HG02840 (cell line): ENCODE measurements around the gene COLEC11.
"Not testable (repeated sequence)": the region's sequence is repeated elsewhere in the genome, so short reads cannot be mapped to it uniquely, and the experiment has no call there.

ENCODE experiments used
- ATAC-seq: cut with Tn5 transposase; IDR thresholded peaks from one replicate; pipeline ENCODE4 v1.9.1; 2021; ENCODE audit warnings: mild to moderate bottlenecking, moderate library complexity, moderate number of reproducible peaks; ENCODE audit not compliant: unreplicated experiment, low FRiP score

The COLEC11 gene

DNA sequence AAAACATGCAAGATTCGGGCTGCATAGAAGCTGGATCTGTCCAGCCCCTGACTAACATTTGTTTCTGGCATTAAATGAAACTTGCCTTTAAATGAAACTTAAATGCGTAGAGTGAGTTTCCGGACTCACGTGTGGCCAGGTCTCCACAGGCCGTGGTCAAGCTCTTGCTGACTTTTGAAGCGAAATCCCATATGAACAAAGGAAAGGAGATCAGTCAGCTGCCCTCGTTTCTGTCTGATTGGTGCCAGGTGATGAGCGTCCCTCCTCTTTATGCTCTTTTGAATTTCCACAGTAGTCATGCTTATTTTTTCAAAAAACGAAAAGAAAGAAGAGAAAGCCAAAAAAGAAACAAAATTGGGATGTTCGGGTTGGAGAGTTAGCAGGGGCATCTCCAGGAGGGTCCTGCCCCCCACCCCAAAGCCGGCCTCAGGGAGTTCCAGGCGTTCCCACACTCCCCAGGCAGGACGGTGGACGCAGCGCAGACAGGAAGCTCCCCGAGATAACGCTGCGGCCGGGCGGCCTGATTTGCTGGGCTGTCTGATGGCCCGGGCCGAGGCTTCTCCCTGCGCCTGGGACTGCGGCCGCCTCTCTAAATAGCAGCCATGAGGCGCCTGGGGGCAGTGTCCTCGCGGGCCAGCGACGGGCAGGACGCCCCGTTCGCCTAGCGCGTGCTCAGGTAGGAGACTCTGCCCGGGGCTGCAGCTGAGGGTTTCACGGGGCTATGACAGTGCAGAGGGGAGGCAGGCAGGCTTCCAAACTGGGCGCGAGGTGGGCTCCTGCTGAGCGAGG, at the start of gene COLEC11:
COLEC11 (plus strand) TSS at position 620 of the 789 bp plus-strand sequence. CDS start 9,229 bp downstream, outside the sequence.
- ATAC-seq, result no peak

DNA sequence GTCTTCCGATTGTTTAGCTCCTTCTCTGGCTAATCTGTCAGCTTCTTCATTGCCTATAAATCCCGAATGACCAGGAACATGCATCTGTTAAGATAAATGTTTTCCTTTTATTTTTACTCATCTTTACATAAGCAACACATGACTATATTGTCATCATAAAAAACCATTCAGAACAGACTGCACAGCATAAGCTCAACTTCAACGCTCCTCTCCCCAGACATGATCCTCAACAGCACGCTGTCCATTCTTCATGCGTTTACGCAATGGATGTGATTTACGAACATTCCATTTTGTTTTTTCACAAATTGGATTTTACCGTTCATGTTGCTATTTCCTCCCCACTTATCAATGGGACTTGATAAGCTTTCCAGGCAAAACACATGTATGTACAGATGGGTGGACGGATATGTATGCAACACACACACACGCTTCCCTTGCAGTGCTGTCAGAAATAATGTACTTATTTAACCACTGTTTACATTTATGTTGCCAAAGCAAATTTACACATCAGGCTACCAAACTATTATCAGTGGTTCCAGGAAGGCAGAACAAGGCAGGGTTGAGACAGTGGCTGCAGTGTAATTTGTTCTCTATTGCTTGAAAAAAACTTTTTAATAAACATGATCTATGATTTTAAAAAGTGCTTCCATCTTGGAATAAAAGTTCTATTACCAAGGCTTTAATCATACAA, 49.0 kb upstream of the COLEC11 start:
- no peak for ATAC-seq

- ATAC-seq, result no peak
Observed at GRCh38 chr2:3547915-3548314, 47.0 kb upstream of the COLEC11 start.

- ATAC-seq, result no peak
Observed at GRCh38 chr2:3553946-3554345, 41.0 kb upstream of the COLEC11 start.

- ATAC-seq, result peak; percentile 32
Observed at GRCh38 chr2:3557639-3558204, 37.2 kb upstream of the COLEC11 start.

DNA sequence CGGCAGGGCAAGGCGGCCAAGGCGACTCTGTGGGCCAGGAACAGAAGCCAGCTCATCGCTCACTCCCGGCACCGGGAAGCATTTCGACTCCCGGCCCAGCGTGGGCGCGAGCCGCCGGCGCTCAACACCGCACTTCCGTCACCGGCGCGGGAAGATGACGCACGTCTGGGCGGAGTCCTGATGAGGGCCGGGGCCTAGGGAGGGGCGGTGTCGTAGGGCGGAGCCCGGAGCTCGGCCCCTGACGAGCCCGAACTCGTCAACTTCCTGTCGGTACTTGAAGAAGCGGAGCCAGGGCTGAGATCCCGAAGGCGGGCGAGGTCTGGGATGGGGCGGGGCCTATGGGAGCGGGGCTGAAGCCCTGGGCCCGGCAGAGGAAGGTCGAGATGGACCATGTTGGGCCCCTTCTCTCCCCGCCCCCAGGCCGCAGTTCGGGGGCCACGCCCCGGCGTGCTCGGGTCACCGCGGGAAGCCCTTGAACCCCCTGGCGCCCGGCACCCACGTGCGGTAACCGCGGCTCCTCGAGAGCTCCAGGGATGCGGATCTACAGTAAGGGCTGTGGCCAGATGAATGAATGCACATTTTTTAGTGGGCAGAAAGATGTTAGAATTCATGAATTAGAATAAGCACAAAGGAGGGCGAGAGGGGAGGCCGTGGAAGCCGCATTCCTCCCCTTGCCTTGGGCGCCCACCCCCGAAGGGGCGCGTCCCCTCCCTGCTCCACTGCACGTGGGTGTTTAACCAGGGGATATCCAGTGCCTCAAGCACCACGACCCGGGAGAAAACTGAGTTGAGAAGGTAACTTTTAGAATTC, 36.5 kb upstream of the COLEC11 start, which contains the start of gene RNASEH1:
RNASEH1 (minus strand) TSS at position 129 of the 810 bp plus-strand sequence; CDS start at position 56, 73 bp downstream.
- peak; percentile 97 for ATAC-seq

DNA sequence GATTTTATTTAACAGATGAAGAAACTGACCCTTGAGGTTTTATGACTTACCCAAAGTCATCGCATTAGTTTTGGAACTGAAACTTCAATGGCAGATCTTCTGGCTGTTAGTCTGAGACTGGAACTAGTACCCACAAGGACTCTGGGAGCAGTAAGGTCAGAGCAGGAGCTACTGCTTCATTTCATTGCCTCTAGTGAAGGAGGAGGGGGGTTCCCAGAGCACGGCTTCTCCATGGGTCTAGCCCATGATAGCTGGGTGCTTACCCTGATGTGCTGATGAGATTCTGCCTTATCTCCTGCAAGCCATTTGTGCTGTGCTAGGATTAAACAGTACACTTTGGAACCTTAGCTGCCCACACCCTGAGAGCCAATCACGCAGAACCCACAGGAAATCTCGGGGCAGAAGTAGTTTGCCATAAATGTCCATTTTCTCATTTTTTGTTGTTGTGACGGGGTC, 31.4 kb upstream of the COLEC11 start:
- no peak for ATAC-seq

DNA sequence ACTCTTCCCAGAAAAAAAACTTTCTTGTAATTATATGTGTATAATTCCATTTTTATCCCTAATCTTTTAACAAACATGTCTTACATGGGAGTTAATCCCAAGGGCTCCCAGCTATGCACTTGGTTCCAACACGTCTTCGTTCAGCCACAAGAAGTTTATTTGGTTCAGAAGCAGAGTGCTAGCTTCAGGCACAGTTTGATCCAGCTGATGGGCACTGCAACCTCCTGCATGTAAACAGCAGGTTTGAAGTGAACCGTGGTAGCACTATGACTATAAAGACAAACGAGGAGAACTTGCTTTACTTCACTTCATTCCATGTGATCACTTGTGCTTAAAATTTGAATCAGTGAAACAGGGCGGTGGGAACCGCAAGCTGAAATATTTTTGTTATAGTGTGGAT, 29.8 kb upstream of the COLEC11 start:
- no peak for ATAC-seq

- ATAC-seq, result no peak
Observed at GRCh38 chr2:3566806-3567205, 28.1 kb upstream of the COLEC11 start.

- ATAC-seq, result not testable (repeated sequence)
Observed at GRCh38 chr2:3569656-3570055, 25.3 kb upstream of the COLEC11 start.

DNA sequence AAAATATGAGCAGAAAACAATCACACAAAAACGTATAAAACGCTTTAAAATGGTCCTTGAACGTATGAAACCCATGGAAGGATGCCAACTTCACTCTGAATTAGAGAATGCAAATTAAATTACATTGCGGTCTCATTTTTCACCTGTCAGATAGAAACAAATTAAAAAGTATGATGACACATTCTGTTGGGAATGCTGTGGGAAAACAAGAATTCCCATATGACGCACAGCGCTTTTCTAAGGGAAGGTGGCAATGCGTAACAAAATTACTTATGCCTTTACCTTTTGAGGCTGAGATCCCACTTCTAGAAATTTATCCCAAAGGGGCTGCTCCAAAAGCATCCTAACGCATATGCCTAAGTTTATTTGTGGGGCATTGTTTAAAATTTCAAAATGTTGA, 23.6 kb upstream of the COLEC11 start:
- no peak for ATAC-seq

- ATAC-seq, result no peak
Observed at GRCh38 chr2:3572620-3573019, 22.3 kb upstream of the COLEC11 start.

- no peak for ATAC-seq
Observed at GRCh38 chr2:3574155-3574554, 20.8 kb upstream of the COLEC11 start.

- ATAC-seq, result peak; percentile 33
Observed at GRCh38 chr2:3575534-3576262, 19.2 kb upstream of the COLEC11 start.

GRCh38 chr2:3576263-3576630, 18.7 kb upstream of the COLEC11 start:
- not testable (repeated sequence) for ATAC-seq

GRCh38 chr2:3578987-3579386, 15.9 kb upstream of the COLEC11 start:
- ATAC-seq, result no peak

- no peak for ATAC-seq
Observed at GRCh38 chr2:3580449-3580848, 14.5 kb upstream of the COLEC11 start.

DNA sequence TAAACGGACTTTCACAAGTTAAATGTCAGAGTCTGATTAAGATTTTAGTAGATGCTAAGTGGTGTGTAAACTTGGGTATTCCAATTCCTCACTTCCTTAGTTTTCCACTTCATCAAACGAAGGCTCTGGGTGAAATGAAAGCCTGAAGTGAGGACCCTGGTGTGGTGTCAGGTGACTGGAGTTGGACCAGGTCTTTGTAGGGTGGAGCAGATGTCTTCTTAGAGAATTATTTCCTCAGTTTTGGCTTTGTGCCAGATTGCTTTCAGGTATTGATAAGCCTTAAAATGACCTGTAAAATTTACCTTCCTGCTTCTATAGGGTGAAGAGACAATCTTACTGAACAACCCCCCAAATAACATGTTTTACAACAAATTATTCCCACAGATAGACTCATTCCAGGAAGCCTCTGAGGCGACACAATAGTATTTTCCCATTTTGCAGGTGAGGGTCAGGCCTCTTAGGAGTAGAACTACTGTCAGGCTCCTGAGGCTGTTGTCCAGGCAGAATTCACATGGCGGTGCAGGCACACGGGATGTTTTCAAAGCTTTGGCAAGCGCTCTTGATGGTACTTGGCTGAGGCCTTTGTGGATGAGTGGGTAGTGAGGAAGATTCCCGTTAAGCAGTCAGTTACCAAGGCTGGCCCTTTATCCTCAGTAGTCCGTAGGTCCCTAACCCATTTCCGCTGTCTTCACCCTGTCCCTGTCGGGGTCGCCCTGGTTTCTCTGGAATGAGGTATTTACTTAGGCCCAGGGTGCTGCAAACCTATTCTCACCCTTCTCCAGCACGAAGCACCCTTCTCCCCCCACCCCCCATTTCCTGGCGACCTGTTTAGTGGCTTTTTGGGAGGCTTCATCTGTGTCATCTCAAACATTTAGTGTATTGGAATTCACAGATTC, 13.3 kb upstream of the COLEC11 start:
- no peak for ATAC-seq

- ATAC-seq, result no peak
Observed at GRCh38 chr2:3584076-3584475, 10.8 kb upstream of the COLEC11 start.
